B cell (primary cell): ENCODE measurements around the gene CACNG8.

Experiments
- EZH2 ChIP-seq: IDR thresholded peaks from 2 replicates; pipeline ENCODE4 v1.6.1; 2012; ENCODE audit warnings: borderline replicate concordance, low read depth, mild to moderate bottlenecking, moderate library complexity, low read length; ENCODE audit not compliant: insufficient read depth, poor library complexity, severe bottlenecking
- TF ChIP-seq, protein P1 (sequence below): fragments of 200-600 bp; IDR thresholded peaks from one replicate; pipeline ENCODE4 v1.8.0; 2022; ENCODE audit warnings: antibody characterized with exemption, mild to moderate bottlenecking

DNA sequence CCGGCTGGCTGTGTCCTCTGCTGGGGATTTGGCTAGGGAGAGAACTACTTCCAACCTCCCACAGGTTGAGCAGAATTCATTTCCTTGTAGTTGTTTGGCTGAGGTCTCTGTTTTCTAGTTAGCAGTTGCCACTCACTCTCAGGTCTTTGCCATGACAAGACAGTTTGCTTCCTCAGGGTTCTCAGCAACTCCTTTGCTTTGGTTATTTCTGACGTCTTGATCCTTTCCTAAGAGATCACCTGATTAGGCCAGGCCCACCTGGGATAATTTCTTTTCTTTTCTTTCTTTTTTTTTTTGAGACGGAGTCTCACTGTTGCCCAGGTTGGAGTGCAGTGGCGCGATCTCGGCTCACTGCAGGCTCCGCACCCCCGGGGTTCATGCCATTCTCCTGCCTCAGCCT, 9.4 kb upstream of the CACNG8 start:
- TF ChIP-seq, protein P1, sequence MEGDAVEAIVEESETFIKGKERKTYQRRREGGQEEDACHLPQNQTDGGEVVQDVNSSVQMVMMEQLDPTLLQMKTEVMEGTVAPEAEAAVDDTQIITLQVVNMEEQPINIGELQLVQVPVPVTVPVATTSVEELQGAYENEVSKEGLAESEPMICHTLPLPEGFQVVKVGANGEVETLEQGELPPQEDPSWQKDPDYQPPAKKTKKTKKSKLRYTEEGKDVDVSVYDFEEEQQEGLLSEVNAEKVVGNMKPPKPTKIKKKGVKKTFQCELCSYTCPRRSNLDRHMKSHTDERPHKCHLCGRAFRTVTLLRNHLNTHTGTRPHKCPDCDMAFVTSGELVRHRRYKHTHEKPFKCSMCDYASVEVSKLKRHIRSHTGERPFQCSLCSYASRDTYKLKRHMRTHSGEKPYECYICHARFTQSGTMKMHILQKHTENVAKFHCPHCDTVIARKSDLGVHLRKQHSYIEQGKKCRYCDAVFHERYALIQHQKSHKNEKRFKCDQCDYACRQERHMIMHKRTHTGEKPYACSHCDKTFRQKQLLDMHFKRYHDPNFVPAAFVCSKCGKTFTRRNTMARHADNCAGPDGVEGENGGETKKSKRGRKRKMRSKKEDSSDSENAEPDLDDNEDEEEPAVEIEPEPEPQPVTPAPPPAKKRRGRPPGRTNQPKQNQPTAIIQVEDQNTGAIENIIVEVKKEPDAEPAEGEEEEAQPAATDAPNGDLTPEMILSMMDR = no peak
- no peak for TF ChIP-seq EZH2
